Smooth muscle cell (in vitro differentiated cells): Measurements from ENCODE around the gene STEAP3. TPM values are rescaled to one million over a fixed set of nuclear protein-coding genes. Genes with fewer than 3 reads are reported as not detected.

ENCODE experiments used
- DNase-seq: peaks from one replicate; lab custom pipeline; 2025; ENCODE audit not compliant: unreplicated experiment; lab: John Stamatoyannopoulos, UW
- H2AFZ ChIP-seq: fragments of 200-600 bp; sonication (generic); 2 replicates; pipeline ENCODE4 v1.6.0; 2016; ENCODE audit warnings: antibody characterized with exemption, low read depth, mild to moderate bottlenecking
- H3F3A ChIP-seq: fragments of 200-600 bp; sonication (generic); 2 replicates; pipeline ENCODE4 v1.6.0; 2017; ENCODE audit warnings: antibody characterized with exemption, low read depth
- H3K27ac ChIP-seq: fragments of 200-600 bp; sonication (generic); 2 replicates; pipeline ENCODE4 v1.5.1; 2016; ENCODE audit warnings: low read depth, mild to moderate bottlenecking
- H3K27me3 ChIP-seq: fragments of 200-600 bp; sonication (generic); 2 replicates; pipeline ENCODE4 v1.6.1; 2016; ENCODE audit warnings: low read depth, mild to moderate bottlenecking
- H3K36me3 ChIP-seq: fragments of 200-600 bp; sonication (generic); 2 replicates; pipeline ENCODE4 v1.5.1; 2016; ENCODE audit warnings: low read depth
- H3K4me1 ChIP-seq: fragments of 200-600 bp; sonication (generic); 2 replicates; pipeline ENCODE4 v1.5.1; 2016; ENCODE audit warnings: low read depth
- H3K4me2 ChIP-seq: fragments of 200-600 bp; sonication (generic); 2 replicates; pipeline ENCODE4 v1.6.0; 2016; ENCODE audit warnings: mild to moderate bottlenecking
- H3K4me3 ChIP-seq: fragments of 200-600 bp; sonication (generic); 2 replicates; pipeline ENCODE4 v1.5.1; 2016; ENCODE audit warnings: mild to moderate bottlenecking
- H3K79me2 ChIP-seq: fragments of 200-600 bp; sonication (generic); 2 replicates; pipeline ENCODE4 v1.6.0; 2016; ENCODE audit warnings: low read depth, mild to moderate bottlenecking
- H3K9ac ChIP-seq: fragments of 200-600 bp; sonication (generic); 2 replicates; pipeline ENCODE4 v1.6.0; 2016; ENCODE audit warnings: low read depth
- H3K9me3 ChIP-seq: fragments of 200-600 bp; sonication (generic); replicated peaks from 2 replicates; pipeline ENCODE4 v1.5.1; 2016; ENCODE audit warnings: low read depth
- H4K20me1 ChIP-seq: fragments of 200-600 bp; sonication (generic); 2 replicates; pipeline ENCODE4 v1.6.0; 2016; ENCODE audit warnings: low read depth
- WGBS: methylation state at CpG from one replicate; pipeline ENCODE4 v1.1.7; 2016; ENCODE audit warnings: low lambda C conversion rate; 5-methylcytosine and 5-hydroxymethylcytosine counted together
- polyA plus RNA-seq: library from polyadenylated mRNA; unstranded; fragments of >200 nt; fragmentation: Nextera tagmentation; extraction: Ambion mirVana; gene quantifications from 2 replicates; pipeline ENCODE4 v1.2.1, GENCODE V29; 2016
- total RNA-seq: library from RNA; depleted of rRNA; stranded (reverse); fragments of >200 nt; gene quantifications from 2 replicates; pipeline ENCODE4 v1.2.3, GENCODE V29; 2014
- TF ChIP-seq, protein P1 (sequence below): fragments of 200-600 bp; sonication (generic); IDR thresholded peaks from 2 replicates; pipeline ENCODE4 v1.5.1; 2017; ENCODE audit warnings: borderline replicate concordance, mild to moderate bottlenecking, antibody characterized with exemption; ENCODE audit not compliant: insufficient read depth, poor library complexity, severe bottlenecking

The STEAP3 gene
- total and polyA plus RNA-seq, 2 experiments from 2014 or later, result 0.87 to 2.9 TPM

DNA sequence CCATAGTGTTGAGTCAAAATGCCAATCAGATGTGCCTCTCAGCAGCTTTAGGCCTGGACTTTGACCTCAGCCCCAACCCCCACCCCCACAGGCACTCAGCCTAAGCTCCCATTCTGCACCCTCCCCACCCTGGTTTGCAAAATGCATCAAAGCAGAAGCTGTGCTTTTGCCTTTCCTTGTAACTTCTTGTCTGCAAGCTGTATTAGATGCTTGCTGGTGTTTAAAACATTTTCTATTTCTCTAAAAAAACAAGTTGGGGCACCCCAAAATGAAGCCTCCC, 26.6 kb upstream of the STEAP3 start:
- no peaks in the 10 kb centered on the region for H3K79me2 ChIP-seq
- H3K27me3 ChIP-seq, result peaks cover 13% of the 10 kb centered on the region
- no peaks in the 10 kb centered on the region for H3K9me3 ChIP-seq
- H3K9ac ChIP-seq, result no peak overlapping the region
- H3K36me3 ChIP-seq, result no peaks in the 10 kb centered on the region
- no peak overlapping the region for H3K4me2 ChIP-seq
- H2AFZ ChIP-seq, result no peak overlapping the region
- H4K20me1 ChIP-seq, result no peaks in the 10 kb centered on the region
- TF ChIP-seq, protein P1, sequence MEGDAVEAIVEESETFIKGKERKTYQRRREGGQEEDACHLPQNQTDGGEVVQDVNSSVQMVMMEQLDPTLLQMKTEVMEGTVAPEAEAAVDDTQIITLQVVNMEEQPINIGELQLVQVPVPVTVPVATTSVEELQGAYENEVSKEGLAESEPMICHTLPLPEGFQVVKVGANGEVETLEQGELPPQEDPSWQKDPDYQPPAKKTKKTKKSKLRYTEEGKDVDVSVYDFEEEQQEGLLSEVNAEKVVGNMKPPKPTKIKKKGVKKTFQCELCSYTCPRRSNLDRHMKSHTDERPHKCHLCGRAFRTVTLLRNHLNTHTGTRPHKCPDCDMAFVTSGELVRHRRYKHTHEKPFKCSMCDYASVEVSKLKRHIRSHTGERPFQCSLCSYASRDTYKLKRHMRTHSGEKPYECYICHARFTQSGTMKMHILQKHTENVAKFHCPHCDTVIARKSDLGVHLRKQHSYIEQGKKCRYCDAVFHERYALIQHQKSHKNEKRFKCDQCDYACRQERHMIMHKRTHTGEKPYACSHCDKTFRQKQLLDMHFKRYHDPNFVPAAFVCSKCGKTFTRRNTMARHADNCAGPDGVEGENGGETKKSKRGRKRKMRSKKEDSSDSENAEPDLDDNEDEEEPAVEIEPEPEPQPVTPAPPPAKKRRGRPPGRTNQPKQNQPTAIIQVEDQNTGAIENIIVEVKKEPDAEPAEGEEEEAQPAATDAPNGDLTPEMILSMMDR, result no peak
- no peak overlapping the region for H3K27ac ChIP-seq
- H3K4me3 ChIP-seq, result no peak overlapping the region
- no peak for DNase-seq
- H3K4me1 ChIP-seq, result peaks cover 7% of the 10 kb centered on the region
- peaks cover 2% of the 10 kb centered on the region for H3F3A ChIP-seq

DNA sequence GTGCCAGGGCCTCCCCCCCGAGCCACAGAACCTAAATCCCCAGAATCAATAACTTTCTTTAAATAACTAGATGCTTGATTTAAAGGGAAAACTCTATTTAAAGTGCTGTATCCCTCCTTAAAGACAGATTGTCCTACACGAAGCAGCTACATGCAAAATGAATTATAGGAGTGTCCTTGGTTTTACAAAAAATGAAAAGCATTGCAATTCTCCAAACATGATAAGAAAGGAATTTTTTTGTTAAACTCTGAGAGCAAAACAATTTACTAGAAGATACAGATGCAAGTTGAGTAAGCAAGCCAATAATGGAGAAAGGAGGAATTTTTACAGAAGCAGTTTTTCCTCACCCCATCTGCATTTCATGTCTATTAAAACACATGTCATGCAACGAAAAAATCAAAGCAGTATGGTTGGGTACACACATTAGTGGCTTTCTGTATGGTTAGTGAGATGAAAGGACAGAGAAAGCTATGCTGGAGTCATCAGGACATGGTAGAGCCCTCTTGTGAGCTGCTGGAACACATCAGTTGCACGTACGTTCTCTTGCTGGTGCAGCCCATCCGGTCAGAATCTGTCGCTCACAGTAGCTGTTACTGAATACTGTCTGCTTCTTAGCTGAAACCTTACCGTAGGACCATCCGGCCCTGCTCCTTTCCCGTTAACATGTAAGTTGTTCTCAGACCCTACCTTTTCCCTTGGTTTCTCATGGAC, 25.9 kb upstream of the STEAP3 start:
- TF ChIP-seq, protein P1, result no peak
- Histone ChIP-seq H3K4me1 (peaks cover 7% of the 10 kb centered on the region), H4K20me1 (no peaks in the 10 kb centered on the region), H3K4me2 (peak overlapping the region; percentile 13), H3K4me3 (no peak overlapping the region), H3K9ac (no peak overlapping the region), H3K79me2 (no peaks in the 10 kb centered on the region), H3K36me3 (no peaks in the 10 kb centered on the region), H3K9me3 (no peaks in the 10 kb centered on the region), H3K27me3 (peaks cover 13% of the 10 kb centered on the region), H2AFZ (no peak overlapping the region), H3K27ac (no peak overlapping the region), H3F3A (peaks cover 2% of the 10 kb centered on the region)
- WGBS, result 63% methylated on average over 10 of the region's 10 CpGs
- no peak for DNase-seq

GRCh38 chr2:119198240-119198840, 25.3 kb upstream of the STEAP3 start:
- TF ChIP-seq, protein P1, result no peak
- 58% methylated on average over 6 of the region's 7 CpGs for WGBS
- Histone ChIP-seq H3K27me3 (peaks cover 13% of the 10 kb centered on the region), H3K27ac (no peak overlapping the region), H3F3A (peaks cover 2% of the 10 kb centered on the region), H3K9me3 (no peaks in the 10 kb centered on the region), H3K36me3 (no peaks in the 10 kb centered on the region), H3K79me2 (no peaks in the 10 kb centered on the region), H3K4me1 (peaks cover 7% of the 10 kb centered on the region), H3K4me3 (no peak overlapping the region), H3K9ac (no peak overlapping the region), H3K4me2 (peak overlapping the region; percentile 13), H2AFZ (no peak overlapping the region), H4K20me1 (no peaks in the 10 kb centered on the region)
- DNase-seq, result no peak

GRCh38 chr2:119201815-119202214, 21.8 kb upstream of the STEAP3 start:
- no peaks in the 10 kb centered on the region for H3K36me3 ChIP-seq
- TF ChIP-seq, protein P1, result no peak
- H3K4me2 ChIP-seq, result no peak overlapping the region
- H3K27me3 ChIP-seq, result peaks cover 9% of the 10 kb centered on the region
- no peaks in the 10 kb centered on the region for H4K20me1 ChIP-seq
- WGBS, result 96% methylated on average over 5 of the region's 5 CpGs
- peaks cover 2% of the 10 kb centered on the region for H3F3A ChIP-seq
- H3K4me1 ChIP-seq, result peaks cover 4% of the 10 kb centered on the region
- H3K27ac ChIP-seq, result no peak overlapping the region
- H3K79me2 ChIP-seq, result no peaks in the 10 kb centered on the region
- no peak overlapping the region for H2AFZ ChIP-seq
- H3K4me3 ChIP-seq, result no peak overlapping the region
- no peak for DNase-seq
- no peaks in the 10 kb centered on the region for H3K9me3 ChIP-seq
- H3K9ac ChIP-seq, result no peak overlapping the region
